Stimulated activated CD8-positive, alpha-beta memory T cell treated with anti-CD3 and anti-CD28 coated beads, Interleukin-2, amount 100 ng/mL, for 1 hour (primary cell): ENCODE results near the gene SCRG1.

Experiments used
- DNase-seq, 2 donors: peaks; one replicate each; pipeline ENCODE4 v3.0.0-alpha.2; 2020; ENCODE audit warnings: low read depth in 2 of 2

SCRG1 gene

GRCh38 chr4:173398779-173399415 lies at the start of gene SCRG1:
TSS of gene SCRG1 (minus strand) at chr4:173399116. CDS start at chr4:173391414, 7,702 bp downstream.
- DNase-seq: no peak

GRCh38 chr4:173448103-173448502 lies 49.2 kb upstream of the SCRG1 start:
- no peak for DNase-seq

GRCh38 chr4:173446416-173446815 lies 47.5 kb upstream of the SCRG1 start:
- no peak for DNase-seq

- no peak for DNase-seq
Observed at GRCh38 chr4:173443121-173443520, 44.2 kb upstream of the SCRG1 start.

- no peak for DNase-seq
Observed at GRCh38 chr4:173442223-173442932, 43.5 kb upstream of the SCRG1 start.

GRCh38 chr4:173440888-173441287 lies 42.0 kb upstream of the SCRG1 start:
- no peak for DNase-seq

GRCh38 chr4:173436771-173437265 lies 37.9 kb upstream of the SCRG1 start:
- no peak for DNase-seq

- no peak for DNase-seq
Observed at GRCh38 chr4:173436149-173436579, 37.2 kb upstream of the SCRG1 start.

GRCh38 chr4:173434231-173434630 lies 35.3 kb upstream of the SCRG1 start:
- DNase-seq: no peak

GRCh38 chr4:173433447-173433846 lies 34.5 kb upstream of the SCRG1 start:
- DNase-seq: no peak

- DNase-seq: no peak
Observed at GRCh38 chr4:173432430-173432829, 33.5 kb upstream of the SCRG1 start.

- DNase-seq: no peak
Observed at GRCh38 chr4:173426064-173426463, 27.1 kb upstream of the SCRG1 start.

- DNase-seq: no peak
Observed at GRCh38 chr4:173424899-173425805, 26.2 kb upstream of the SCRG1 start.

GRCh38 chr4:173420801-173421200 lies 21.9 kb upstream of the SCRG1 start:
- DNase-seq: no peak

GRCh38 chr4:173420324-173420752 lies 21.4 kb upstream of the SCRG1 start:
- DNase-seq: no peak

- no peak for DNase-seq
Observed at GRCh38 chr4:173418639-173419038, 19.7 kb upstream of the SCRG1 start.

GRCh38 chr4:173417833-173418232 lies 18.9 kb upstream of the SCRG1 start:
- DNase-seq: no peak

GRCh38 chr4:173415885-173416653 lies 17.2 kb upstream of the SCRG1 start:
- no peak for DNase-seq

- DNase-seq: no peak
Observed at GRCh38 chr4:173415092-173415491, 16.2 kb upstream of the SCRG1 start.

- DNase-seq: no peak
Observed at GRCh38 chr4:173414456-173414855, 15.5 kb upstream of the SCRG1 start.

- no peak for DNase-seq
Observed at GRCh38 chr4:173413036-173413435, 14.1 kb upstream of the SCRG1 start.
